ENCODE measurements around the gene CTBP2.

DNA sequence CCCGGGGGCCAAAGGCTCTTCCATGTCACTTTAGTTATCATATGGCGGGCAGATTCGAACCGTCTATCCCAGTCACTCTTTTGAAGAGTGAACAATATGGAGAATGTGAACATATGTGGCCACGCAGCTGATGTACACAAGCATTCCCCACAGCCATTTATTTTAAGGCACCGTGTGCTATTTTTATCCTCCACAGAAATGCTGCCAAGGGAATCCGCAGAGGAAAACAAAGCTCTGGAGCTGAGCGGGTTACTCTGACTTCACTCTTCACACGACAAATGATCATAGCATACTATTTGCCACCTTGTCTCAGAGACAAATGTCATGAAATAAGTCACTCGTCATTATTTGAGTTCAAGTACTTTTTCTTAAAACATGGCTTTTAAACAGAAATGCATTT lies 100.3 kb downstream of the CTBP2 start:
- TF ChIP-seq POLR2A (IDR thresholded peaks at IDR 0.05; ENCODE audit: insufficient read depth in 1 of 2, low read depth in 2 of 2, low read length in 2 of 2) (no peak), TAF1 (CRISPR knock-in tag; IDR thresholded peaks at IDR 0.05) (no peak), CEBPB (IDR thresholded peaks at IDR 0.05; ENCODE audit: borderline replicate concordance, low read depth, low read length) (no peak), CTCF (CRISPR knock-in tag; IDR thresholded peaks at IDR 0.05) (no peak), RFX5 (IDR thresholded peaks at IDR 0.05; ENCODE audit: low read depth, low read length) (no peak)
- TF ChIP-seq, protein P1, sequence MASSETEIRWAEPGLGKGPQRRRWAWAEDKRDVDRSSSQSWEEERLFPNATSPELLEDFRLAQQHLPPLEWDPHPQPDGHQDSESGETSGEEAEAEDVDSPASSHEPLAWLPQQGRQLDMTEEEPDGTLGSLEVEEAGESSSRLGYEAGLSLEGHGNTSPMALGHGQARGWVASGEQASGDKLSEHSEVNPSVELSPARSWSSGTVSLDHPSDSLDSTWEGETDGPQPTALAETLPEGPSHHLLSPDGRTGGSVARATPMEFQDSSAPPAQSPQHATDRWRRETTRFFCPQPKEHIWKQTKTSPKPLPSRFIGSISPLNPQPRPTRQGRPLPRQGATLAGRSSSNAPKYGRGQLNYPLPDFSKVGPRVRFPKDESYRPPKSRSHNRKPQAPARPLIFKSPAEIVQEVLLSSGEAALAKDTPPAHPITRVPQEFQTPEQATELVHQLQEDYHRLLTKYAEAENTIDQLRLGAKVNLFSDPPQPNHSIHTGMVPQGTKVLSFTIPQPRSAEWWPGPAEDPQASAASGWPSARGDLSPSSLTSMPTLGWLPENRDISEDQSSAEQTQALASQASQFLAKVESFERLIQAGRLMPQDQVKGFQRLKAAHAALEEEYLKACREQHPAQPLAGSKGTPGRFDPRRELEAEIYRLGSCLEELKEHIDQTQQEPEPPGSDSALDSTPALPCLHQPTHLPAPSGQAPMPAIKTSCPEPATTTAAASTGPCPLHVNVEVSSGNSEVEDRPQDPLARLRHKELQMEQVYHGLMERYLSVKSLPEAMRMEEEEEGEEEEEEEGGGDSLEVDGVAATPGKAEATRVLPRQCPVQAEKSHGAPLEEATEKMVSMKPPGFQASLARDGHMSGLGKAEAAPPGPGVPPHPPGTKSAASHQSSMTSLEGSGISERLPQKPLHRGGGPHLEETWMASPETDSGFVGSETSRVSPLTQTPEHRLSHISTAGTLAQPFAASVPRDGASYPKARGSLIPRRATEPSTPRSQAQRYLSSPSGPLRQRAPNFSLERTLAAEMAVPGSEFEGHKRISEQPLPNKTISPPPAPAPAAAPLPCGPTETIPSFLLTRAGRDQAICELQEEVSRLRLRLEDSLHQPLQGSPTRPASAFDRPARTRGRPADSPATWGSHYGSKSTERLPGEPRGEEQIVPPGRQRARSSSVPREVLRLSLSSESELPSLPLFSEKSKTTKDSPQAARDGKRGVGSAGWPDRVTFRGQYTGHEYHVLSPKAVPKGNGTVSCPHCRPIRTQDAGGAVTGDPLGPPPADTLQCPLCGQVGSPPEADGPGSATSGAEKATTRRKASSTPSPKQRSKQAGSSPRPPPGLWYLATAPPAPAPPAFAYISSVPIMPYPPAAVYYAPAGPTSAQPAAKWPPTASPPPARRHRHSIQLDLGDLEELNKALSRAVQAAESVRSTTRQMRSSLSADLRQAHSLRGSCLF (CRISPR knock-in tag; IDR thresholded peaks at IDR 0.05; ENCODE audit: borderline replicate concordance), result no peak

All from HepG2 (cell line).